T-helper 22 cell (primary cell): Measurements from ENCODE around the gene TMEM44.
A peak's percentile ranks its signal among the peaks of the same experiment; 100 is the strongest.

Experiments
- DNase-seq: peaks from one replicate; pipeline ENCODE4 v3.0.0-alpha.2; 2020; ENCODE audit warnings: low read depth

The TMEM44 gene

GRCh38 chr3:194633349-194634004 lies at the start of gene TMEM44:
Gene TMEM44, minus strand, starts transcription at chr3:194633419. Its CDS starts 204 bp downstream, at chr3:194633215.
- DNase-seq: peak; percentile 20

- DNase-seq: no peak
These were observed 49.6 kb upstream of the TMEM44 start for GRCh38 chr3:194682694-194683310.

GRCh38 chr3:194682189-194682693 lies 49.0 kb upstream of the TMEM44 start:
- no peak for DNase-seq

GRCh38 chr3:194680888-194681615 lies 47.8 kb upstream of the TMEM44 start:
- DNase-seq: no peak

- DNase-seq: no peak
These were observed 43.3 kb upstream of the TMEM44 start for GRCh38 chr3:194676471-194676870.

GRCh38 chr3:194675680-194676079 lies 42.5 kb upstream of the TMEM44 start:
- DNase-seq: no peak

GRCh38 chr3:194675081-194675640 lies 41.9 kb upstream of the TMEM44 start:
- no peak for DNase-seq

- DNase-seq: no peak
These were observed 40.5 kb upstream of the TMEM44 start for GRCh38 chr3:194673761-194674160.

GRCh38 chr3:194672876-194673275 lies 39.7 kb upstream of the TMEM44 start:
- no peak for DNase-seq

GRCh38 chr3:194671900-194672808 lies 38.9 kb upstream of the TMEM44 start, which contains the start of gene LSG1:
Gene LSG1, minus strand, starts transcription at chr3:194672191. Its CDS starts 29 bp downstream, at chr3:194672162.
- DNase-seq: peak; percentile 79

GRCh38 chr3:194671511-194671899 lies 38.3 kb upstream of the TMEM44 start:
- DNase-seq: no peak

- no peak for DNase-seq
These were observed 34.1 kb upstream of the TMEM44 start for GRCh38 chr3:194667363-194667762.

GRCh38 chr3:194664857-194665256 lies 31.6 kb upstream of the TMEM44 start:
- no peak for DNase-seq

GRCh38 chr3:194661946-194662345 lies 28.7 kb upstream of the TMEM44 start:
- DNase-seq: no peak

GRCh38 chr3:194661374-194661773 lies 28.2 kb upstream of the TMEM44 start:
- no peak for DNase-seq

GRCh38 chr3:194659778-194660177 lies 26.6 kb upstream of the TMEM44 start:
- no peak for DNase-seq

- no peak for DNase-seq
These were observed 25.4 kb upstream of the TMEM44 start for GRCh38 chr3:194658477-194659242.

GRCh38 chr3:194657439-194657838 lies 24.2 kb upstream of the TMEM44 start:
- no peak for DNase-seq

GRCh38 chr3:194654443-194654842 lies 21.2 kb upstream of the TMEM44 start:
- no peak for DNase-seq

- DNase-seq: no peak
These were observed 14.5 kb upstream of the TMEM44 start for GRCh38 chr3:194647747-194648146.

- DNase-seq: no peak
These were observed 9.6 kb upstream of the TMEM44 start for GRCh38 chr3:194642769-194643168.
